PC-3 (cell line): ENCODE data around the gene CIDEB. TPM values are rescaled to one million over a fixed set of nuclear protein-coding genes. Genes with fewer than 3 reads are reported as not detected.

Experiments used
- ATAC-seq: fragments of 200-7000 bp; cut with Tn5 transposase; 2 replicates; pipeline ENCODE4 v1.9.1; 2020; ENCODE audit warnings: mild to moderate bottlenecking, moderate library complexity
- BruUV-seq: library from RNA; stranded (reverse); fragments of 400-500 nt; replicated peaks from 2 replicates; lab custom pipeline; 2021; lab: Mats Ljungman, UMichigan
- CTCF ChIA-PET: fragments of 300-600 bp; sonication (Branson Sonifier 250); formaldehyde crosslinking; loops from one replicate; lab custom pipeline; 2022; ENCODE audit warnings: antibody characterized with exemption; lab: Charles Lee
- POLR2A ChIA-PET: fragments of 300-600 bp; sonication (Branson Sonifier 250); formaldehyde crosslinking; loops from one replicate; lab custom pipeline; 2022; ENCODE audit warnings: antibody characterized with exemption; ENCODE audit not compliant: unreplicated experiment; lab: Charles Lee
- DNase-seq: peaks from one replicate; pipeline ENCODE4 v3.0.0-alpha.2; 2015
- H2AFZ ChIP-seq: fragments of 300-600 bp; sonication (generic); 2 replicates; pipeline ENCODE4 v1.6.0; 2016; ENCODE audit warnings: antibody characterized with exemption, low read length
- H3F3A ChIP-seq: fragments of 300-600 bp; sonication (generic); one replicate; pipeline ENCODE4 v1.6.0; 2017; ENCODE audit warnings: antibody characterized with exemption, low read length, control low read depth, mild to moderate bottlenecking; ENCODE audit not compliant: unreplicated experiment
- H3K27ac ChIP-seq: fragments of 300-600 bp; sonication (generic); 2 replicates; pipeline ENCODE4 v1.5.1; 2016; ENCODE audit warnings: mild to moderate bottlenecking, low read length
- H3K27me3 ChIP-seq: fragments of 300-600 bp; sonication (generic); 2 replicates; pipeline ENCODE4 v1.6.1; 2016; ENCODE audit warnings: low read length, mixed read lengths
- H3K36me3 ChIP-seq: fragments of 300-600 bp; sonication (generic); 2 replicates; pipeline ENCODE4 v1.6.1; 2016; ENCODE audit warnings: low read depth, mixed run types, low read length, mixed read lengths
- H3K4me1 ChIP-seq: fragments of 300-600 bp; sonication (generic); 2 replicates; pipeline ENCODE4 v1.5.1; 2016; ENCODE audit warnings: low read length; ENCODE audit not compliant: insufficient read depth
- H3K4me2 ChIP-seq: fragments of 300-600 bp; sonication (generic); 2 replicates; pipeline ENCODE4 v1.6.0; 2016; ENCODE audit warnings: low read length
- H3K4me3 ChIP-seq: fragments of 300-600 bp; sonication (generic); 2 replicates; pipeline ENCODE4 v1.5.1; 2016; ENCODE audit warnings: mild to moderate bottlenecking, low read length, mixed read lengths
- H3K79me2 ChIP-seq: fragments of 300-600 bp; sonication (generic); 2 replicates; pipeline ENCODE4 v1.6.1; 2017; ENCODE audit warnings: low read length, mixed read lengths
- H3K9ac ChIP-seq: fragments of 300-600 bp; sonication (generic); 2 replicates; pipeline ENCODE4 v1.6.0; 2016; ENCODE audit warnings: mild to moderate bottlenecking, low read length
- H3K9me2 ChIP-seq: fragments of 300-600 bp; sonication (generic); replicated peaks from 2 replicates; pipeline ENCODE4 v1.6.1; 2016; ENCODE audit warnings: mixed run types, low read length, mixed read lengths
- H3K9me3 ChIP-seq: fragments of 300-600 bp; sonication (generic); 2 replicates; pipeline ENCODE4 v1.6.1; 2016; ENCODE audit warnings: low read length, mixed read lengths
- H4K20me1 ChIP-seq: fragments of 300-600 bp; sonication (generic); 2 replicates; pipeline ENCODE4 v1.6.1; 2016; ENCODE audit warnings: low read length, mixed read lengths
- EZH2 ChIP-seq: fragments of 300-600 bp; sonication (generic); IDR thresholded peaks from one replicate; pipeline ENCODE4 v1.6.1; 2017; ENCODE audit warnings: antibody characterized with exemption, mild to moderate bottlenecking, low read length; ENCODE audit not compliant: unreplicated experiment
- EZH2phosphoT487 ChIP-seq: fragments of 300-600 bp; sonication (generic); IDR thresholded peaks from 2 replicates; pipeline ENCODE4 v1.6.1; 2018; ENCODE audit warnings: mild to moderate bottlenecking, antibody characterized with exemption, low read length, borderline replicate concordance
- intact Hi-C: fragments of 100-400 bp; cut with micrococcal nuclease; formaldehyde crosslinking; loops from 2 replicates; pipeline ENCODE4 v1.9.0; 2023
- total RNA-seq: library from RNA; depleted of rRNA; stranded (reverse); fragments of >200 nt; gene quantifications from 2 replicates; pipeline ENCODE4 v1.2.3, GENCODE V29; 2014
- TF ChIP-seq, protein P1 (sequence below): fragments of 300-600 bp; sonication (generic); conservative IDR thresholded peaks from 2 replicates; pipeline ENCODE4 v1.5.1; 2017; ENCODE audit warnings: antibody characterized with exemption, low read depth, mild to moderate bottlenecking, low read length

CIDEB gene
- total RNA-seq, 1 experiment from 2014 or later, result not detected

DNA sequence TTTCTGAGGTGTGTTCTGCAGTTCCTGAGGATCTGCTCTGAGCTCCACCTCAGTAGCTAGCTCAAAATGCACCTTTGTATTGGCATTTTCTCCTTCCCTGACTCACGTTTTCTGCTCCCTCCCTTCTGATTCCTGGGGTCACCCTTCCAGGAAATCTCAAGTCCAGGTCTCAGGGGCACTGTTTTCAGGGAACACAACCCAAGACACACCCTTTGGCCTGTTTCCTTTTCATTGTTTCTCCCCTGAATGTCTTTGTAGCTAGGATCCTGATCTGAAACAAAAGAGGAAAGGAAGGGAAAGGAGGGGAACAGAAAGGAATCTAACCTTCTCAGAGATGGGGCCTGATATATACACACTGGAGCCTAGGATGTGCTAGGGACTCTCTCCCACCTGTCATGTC lies 39.4 kb upstream of the CIDEB start:
- Histone ChIP-seq H3K36me3 (no peaks in the 10 kb centered on the region), H2AFZ (no peak overlapping the region), H3K27ac (no peak overlapping the region), H3K27me3 (peaks cover 20% of the 10 kb centered on the region; the same call in 1 of the 2 replicates), H3K79me2 (no peaks in the 10 kb centered on the region), H3K9ac (no peak overlapping the region), H3K4me3 (no peak overlapping the region), H3K4me1 (no peaks in the 10 kb centered on the region), H3F3A (no peaks in the 10 kb centered on the region), H3K9me2 (no peaks in the 10 kb centered on the region), H3K9me3 (no peaks in the 10 kb centered on the region), H3K4me2 (no peak overlapping the region), H4K20me1 (no peaks in the 10 kb centered on the region)
- DNase-seq (no peak), ATAC-seq (no peak)
- POLR2A ChIA-PET, result interaction anchor here (0.6 kb wide), 1 partner anchor 85 kb away, joined by 4 read pairs; no protein-coding TSS in a partner anchor
- CTCF ChIA-PET, result interaction anchor here (0.6 kb wide), 1 partner anchor 19 kb away, joined by 4 read pairs; no protein-coding TSS in a partner anchor
- intact Hi-C loops, result no loop called here
- TF ChIP-seq EZH2, result no peak
- no peak for TF ChIP-seq EZH2phosphoT487
- TF ChIP-seq, protein P1, sequence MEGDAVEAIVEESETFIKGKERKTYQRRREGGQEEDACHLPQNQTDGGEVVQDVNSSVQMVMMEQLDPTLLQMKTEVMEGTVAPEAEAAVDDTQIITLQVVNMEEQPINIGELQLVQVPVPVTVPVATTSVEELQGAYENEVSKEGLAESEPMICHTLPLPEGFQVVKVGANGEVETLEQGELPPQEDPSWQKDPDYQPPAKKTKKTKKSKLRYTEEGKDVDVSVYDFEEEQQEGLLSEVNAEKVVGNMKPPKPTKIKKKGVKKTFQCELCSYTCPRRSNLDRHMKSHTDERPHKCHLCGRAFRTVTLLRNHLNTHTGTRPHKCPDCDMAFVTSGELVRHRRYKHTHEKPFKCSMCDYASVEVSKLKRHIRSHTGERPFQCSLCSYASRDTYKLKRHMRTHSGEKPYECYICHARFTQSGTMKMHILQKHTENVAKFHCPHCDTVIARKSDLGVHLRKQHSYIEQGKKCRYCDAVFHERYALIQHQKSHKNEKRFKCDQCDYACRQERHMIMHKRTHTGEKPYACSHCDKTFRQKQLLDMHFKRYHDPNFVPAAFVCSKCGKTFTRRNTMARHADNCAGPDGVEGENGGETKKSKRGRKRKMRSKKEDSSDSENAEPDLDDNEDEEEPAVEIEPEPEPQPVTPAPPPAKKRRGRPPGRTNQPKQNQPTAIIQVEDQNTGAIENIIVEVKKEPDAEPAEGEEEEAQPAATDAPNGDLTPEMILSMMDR, result no peak
- no TSS peak for BruUV-seq

DNA sequence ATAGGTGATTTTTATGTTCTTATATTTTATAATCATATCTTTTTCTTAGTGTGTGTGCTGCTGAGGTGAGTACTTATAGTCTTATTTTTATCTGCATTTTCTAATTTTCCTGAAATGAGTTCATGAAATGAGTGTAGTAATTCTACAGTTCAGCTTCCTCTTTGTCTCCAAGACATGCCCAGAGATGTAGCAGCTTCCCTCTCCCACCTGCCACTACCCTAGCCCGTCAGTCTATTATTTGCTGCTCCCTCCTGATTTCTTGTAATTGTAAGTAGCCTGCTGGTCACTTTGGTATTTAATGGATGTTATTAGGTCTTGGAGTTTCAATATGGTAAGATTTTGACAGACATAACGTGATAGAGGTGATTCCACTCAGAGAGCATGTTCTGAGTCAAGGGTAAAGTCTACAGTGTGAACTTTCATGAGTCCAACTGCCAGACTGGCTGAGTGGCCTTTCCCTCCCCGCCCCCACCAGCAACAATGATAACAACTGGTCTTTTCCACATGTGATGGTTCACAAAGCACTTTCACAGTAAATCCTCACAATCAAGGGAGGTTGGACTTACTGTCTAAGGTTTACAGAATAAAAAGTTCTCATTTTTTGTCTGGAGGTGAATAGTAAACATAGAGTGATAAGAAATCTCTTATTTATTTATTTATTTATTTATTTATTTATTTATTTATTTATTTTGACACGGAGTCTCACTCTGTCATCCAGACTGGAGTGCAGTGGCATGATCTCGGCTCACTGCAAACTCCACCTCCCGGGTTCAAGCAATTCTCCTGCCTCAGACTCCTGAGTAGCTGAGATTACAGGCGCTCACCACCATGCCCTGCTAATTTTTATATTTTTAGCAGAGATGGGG lies 36.3 kb upstream of the CIDEB start:
- POLR2A ChIA-PET, result no interaction called here
- Histone ChIP-seq H3K9ac (no peak overlapping the region), H3K4me1 (no peaks in the 10 kb centered on the region), H3K27ac (no peak overlapping the region), H3K4me3 (no peak overlapping the region), H3K9me2 (no peaks in the 10 kb centered on the region), H3F3A (no peaks in the 10 kb centered on the region), H3K27me3 (peaks cover 9% of the 10 kb centered on the region; the same call in 1 of the 2 replicates), H3K4me2 (no peak overlapping the region), H3K79me2 (no peaks in the 10 kb centered on the region), H4K20me1 (no peaks in the 10 kb centered on the region), H3K36me3 (no peaks in the 10 kb centered on the region), H2AFZ (no peak overlapping the region), H3K9me3 (no peaks in the 10 kb centered on the region)
- ATAC-seq (no peak), DNase-seq (no peak)
- TF ChIP-seq EZH2phosphoT487 (no peak), EZH2 (no peak)
- TF ChIP-seq, protein P1, result no peak
- no TSS peak for BruUV-seq
- CTCF ChIA-PET, result interaction anchor here (0.6 kb wide), 1 partner anchor 36 kb away, joined by 3 read pairs; no protein-coding TSS in a partner anchor
- intact Hi-C loops, result no loop called here

DNA sequence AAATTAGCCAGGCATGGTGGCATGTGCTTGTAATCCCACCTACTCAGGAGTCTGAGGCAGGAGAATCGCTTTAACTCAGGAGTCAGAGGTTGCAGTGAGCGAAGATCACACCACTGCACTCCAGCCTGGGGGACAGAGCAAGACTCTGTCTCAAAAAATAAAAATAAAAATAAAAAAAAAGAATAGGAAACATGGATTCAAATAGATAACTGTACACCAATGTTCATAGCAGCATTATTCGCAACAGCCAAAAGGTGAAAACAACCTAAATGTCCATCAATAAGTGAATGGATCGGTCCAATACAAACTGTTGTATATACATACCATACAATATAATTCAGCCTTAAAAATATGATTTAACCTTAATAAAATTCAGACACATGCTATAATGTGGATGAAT lies 35.1 kb upstream of the CIDEB start:
- ChIA-PET POLR2A (no interaction called here), CTCF (interaction anchor here (0.5 kb wide), 1 partner anchor 249 kb away, joined by 3 read pairs; no protein-coding TSS in a partner anchor)
- intact Hi-C loops, result no loop called here
- TF ChIP-seq, protein P1, result no peak
- TF ChIP-seq EZH2, result no peak
- TF ChIP-seq EZH2phosphoT487, result no peak
- no peak for DNase-seq
- peaks cover 4% of the 10 kb centered on the region; the same call in 1 of the 2 replicates for H3K27me3 ChIP-seq
- no peaks in the 10 kb centered on the region for H3K79me2 ChIP-seq
- H3K36me3 ChIP-seq, result no peaks in the 10 kb centered on the region
- BruUV-seq, result no TSS peak
- H3K9ac ChIP-seq, result no peak overlapping the region
- no peaks in the 10 kb centered on the region for H3F3A ChIP-seq
- no peak overlapping the region for H3K27ac ChIP-seq
- no peaks in the 10 kb centered on the region for H4K20me1 ChIP-seq
- no peak overlapping the region for H3K4me2 ChIP-seq
- ATAC-seq, result no peak
- H3K9me3 ChIP-seq, result no peaks in the 10 kb centered on the region
- no peaks in the 10 kb centered on the region for H3K4me1 ChIP-seq
- no peak overlapping the region for H2AFZ ChIP-seq
- H3K9me2 ChIP-seq, result no peaks in the 10 kb centered on the region
- no peak overlapping the region for H3K4me3 ChIP-seq
